Activated B cell treated with CpG ODN at 0.5 μM for 24 hours (primary cell): ENCODE results near the gene NFIA. TPM values are rescaled to one million over a fixed set of nuclear protein-coding genes. Genes with fewer than 3 reads are reported as not detected.

Experiments used
- ATAC-seq: fragments of 200-7000 bp; cut with Tn5 transposase; one replicate; pipeline ENCODE4 v1.10.0; 2021; ENCODE audit warnings: low read depth, mild to moderate bottlenecking, moderate library complexity
- CTCF ChIA-PET: fragments of 350-600 bp; sonication (Branson Sonifier 250); formaldehyde crosslinking; loops from one replicate; lab custom pipeline; 2021; ENCODE audit warnings: antibody characterized with exemption; lab: Charles Lee
- POLR2A ChIA-PET: fragments of 350-600 bp; sonication (Branson Sonifier 250); formaldehyde crosslinking; loops from one replicate; lab custom pipeline; 2021; ENCODE audit warnings: antibody characterized with exemption; lab: Charles Lee
- DNase-seq: peaks from one replicate; pipeline ENCODE4 v3.0.0; 2022
- H3K27ac Mint-ChIP-seq: one replicate; pipeline ENCODE4 v1.8.0; 2020; ENCODE audit warnings: mixed read lengths
- H3K27me3 Mint-ChIP-seq: one replicate; pipeline ENCODE4 v1.8.0; 2021; ENCODE audit warnings: mixed read lengths
- H3K36me3 Mint-ChIP-seq: one replicate; pipeline ENCODE4 v1.8.0; 2021; ENCODE audit warnings: low read depth, mixed read lengths
- H3K4me1 Mint-ChIP-seq: one replicate; pipeline ENCODE4 v1.8.0; 2021; ENCODE audit warnings: mixed read lengths
- H3K4me3 Mint-ChIP-seq: one replicate; pipeline ENCODE4 v1.8.0; 2020; ENCODE audit warnings: mild to moderate bottlenecking, mixed read lengths
- H3K9me3 Mint-ChIP-seq: one replicate; pipeline ENCODE4 v1.8.0; 2020; ENCODE audit warnings: mixed read lengths
- intact Hi-C: fragments of 100-400 bp; cut with micrococcal nuclease; formaldehyde crosslinking; loops from one replicate; pipeline ENCODE4 v1.15.1; 2024
- total RNA-seq: library from RNA; stranded (reverse); gene quantifications from 2 replicates; pipeline ENCODE4 v1.2.3, GENCODE V29; 2022
- TF ChIP-seq, protein P1 (sequence below): fragments of 200-600 bp; IDR thresholded peaks from one replicate; pipeline ENCODE4 v1.8.0; 2022; ENCODE audit warnings: antibody characterized with exemption, mild to moderate bottlenecking

The NFIA gene
- total RNA-seq, 1 donor from 2014 or later = 0.13 TPM

DNA sequence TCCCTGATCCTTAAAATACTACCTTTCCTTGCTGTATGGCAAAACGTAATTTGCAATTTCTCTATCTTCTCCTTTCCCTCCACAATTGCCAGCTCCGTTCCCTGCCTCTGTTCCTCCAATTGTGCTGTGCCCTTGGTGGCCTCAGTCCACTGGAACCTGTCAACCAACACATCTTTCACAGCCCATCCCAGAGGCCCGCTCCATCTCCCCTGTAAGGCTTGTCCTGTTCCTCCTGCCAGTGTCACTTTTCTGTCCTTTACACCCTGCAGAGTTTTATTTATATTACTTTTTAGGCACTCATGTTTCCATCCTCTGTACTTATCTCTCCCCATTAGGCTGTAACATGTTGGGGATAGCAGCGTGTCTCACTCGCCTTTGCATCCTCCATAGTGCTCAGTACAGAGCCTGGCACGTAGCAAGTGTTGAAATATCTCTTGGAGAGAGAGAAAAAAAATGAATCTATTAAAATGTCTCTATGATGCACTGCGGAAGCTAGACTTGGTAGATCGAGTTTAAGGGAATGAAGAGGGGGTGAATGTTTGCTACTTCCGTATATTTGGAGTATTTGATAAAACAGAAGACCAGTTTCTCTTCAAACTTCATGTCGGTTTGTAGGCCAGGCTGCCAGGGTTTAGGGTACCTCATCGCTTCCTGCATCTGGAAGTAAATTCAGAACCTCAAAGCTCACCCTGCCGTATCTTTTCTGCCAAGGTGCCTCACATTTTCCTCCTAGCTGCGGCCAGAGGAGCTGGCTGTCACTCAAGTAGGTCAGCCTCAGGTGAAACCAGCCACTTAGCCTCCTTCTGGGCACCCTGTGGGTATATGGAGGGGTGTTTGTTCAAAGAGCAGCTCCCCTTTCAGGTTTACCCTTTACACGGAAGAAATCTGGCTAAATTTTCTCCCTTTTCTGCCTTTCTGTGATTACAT is 338.8 kb downstream of the NFIA start:
- Mint-ChIP-seq H3K27me3 (no peaks in the 10 kb centered on the region), H3K36me3 (no peaks in the 10 kb centered on the region), H3K27ac (no peak overlapping the region), H3K4me1 (peaks cover 5% of the 10 kb centered on the region), H3K4me3 (no peak overlapping the region), H3K9me3 (no peaks in the 10 kb centered on the region)
- ATAC-seq = no peak
- TF ChIP-seq, protein P1, sequence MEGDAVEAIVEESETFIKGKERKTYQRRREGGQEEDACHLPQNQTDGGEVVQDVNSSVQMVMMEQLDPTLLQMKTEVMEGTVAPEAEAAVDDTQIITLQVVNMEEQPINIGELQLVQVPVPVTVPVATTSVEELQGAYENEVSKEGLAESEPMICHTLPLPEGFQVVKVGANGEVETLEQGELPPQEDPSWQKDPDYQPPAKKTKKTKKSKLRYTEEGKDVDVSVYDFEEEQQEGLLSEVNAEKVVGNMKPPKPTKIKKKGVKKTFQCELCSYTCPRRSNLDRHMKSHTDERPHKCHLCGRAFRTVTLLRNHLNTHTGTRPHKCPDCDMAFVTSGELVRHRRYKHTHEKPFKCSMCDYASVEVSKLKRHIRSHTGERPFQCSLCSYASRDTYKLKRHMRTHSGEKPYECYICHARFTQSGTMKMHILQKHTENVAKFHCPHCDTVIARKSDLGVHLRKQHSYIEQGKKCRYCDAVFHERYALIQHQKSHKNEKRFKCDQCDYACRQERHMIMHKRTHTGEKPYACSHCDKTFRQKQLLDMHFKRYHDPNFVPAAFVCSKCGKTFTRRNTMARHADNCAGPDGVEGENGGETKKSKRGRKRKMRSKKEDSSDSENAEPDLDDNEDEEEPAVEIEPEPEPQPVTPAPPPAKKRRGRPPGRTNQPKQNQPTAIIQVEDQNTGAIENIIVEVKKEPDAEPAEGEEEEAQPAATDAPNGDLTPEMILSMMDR = no peak
- CTCF ChIA-PET = no interaction called here
- intact Hi-C loops = no loop called here
- POLR2A ChIA-PET = interaction anchor here (0.7 kb wide), 1 partner anchor 473 kb away, joined by 4 read pairs; no protein-coding TSS in a partner anchor
- no peak for DNase-seq

DNA sequence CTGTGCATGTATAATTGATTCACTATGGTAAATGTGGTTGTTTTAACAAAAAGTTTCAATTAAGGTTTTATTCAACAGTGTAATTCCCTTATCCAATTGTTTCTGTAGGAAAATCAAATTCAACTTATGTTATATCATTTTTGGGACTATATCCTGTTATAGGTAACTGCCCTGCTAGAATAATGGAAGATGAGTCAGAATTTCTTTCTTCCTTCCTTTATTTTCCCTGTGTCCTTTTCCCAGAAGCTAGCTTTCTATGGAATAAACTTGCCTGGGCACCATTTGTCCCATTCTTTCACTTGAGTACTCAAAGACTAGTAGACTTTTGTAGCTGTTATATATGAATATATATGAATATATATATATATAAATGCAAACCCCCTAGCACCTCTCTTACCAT is 341.3 kb downstream of the NFIA start:
- TF ChIP-seq, protein P1 = no peak
- no peak for ATAC-seq
- CTCF ChIA-PET = no interaction called here
- intact Hi-C loops = no loop called here
- no peak overlapping the region for H3K27ac Mint-ChIP-seq
- no peaks in the 10 kb centered on the region for H3K27me3 Mint-ChIP-seq
- no peak overlapping the region for H3K4me3 Mint-ChIP-seq
- H3K36me3 Mint-ChIP-seq = no peaks in the 10 kb centered on the region
- no peak for DNase-seq
- POLR2A ChIA-PET = no interaction called here
- H3K4me1 Mint-ChIP-seq = peaks cover 5% of the 10 kb centered on the region
- H3K9me3 Mint-ChIP-seq = no peaks in the 10 kb centered on the region

DNA sequence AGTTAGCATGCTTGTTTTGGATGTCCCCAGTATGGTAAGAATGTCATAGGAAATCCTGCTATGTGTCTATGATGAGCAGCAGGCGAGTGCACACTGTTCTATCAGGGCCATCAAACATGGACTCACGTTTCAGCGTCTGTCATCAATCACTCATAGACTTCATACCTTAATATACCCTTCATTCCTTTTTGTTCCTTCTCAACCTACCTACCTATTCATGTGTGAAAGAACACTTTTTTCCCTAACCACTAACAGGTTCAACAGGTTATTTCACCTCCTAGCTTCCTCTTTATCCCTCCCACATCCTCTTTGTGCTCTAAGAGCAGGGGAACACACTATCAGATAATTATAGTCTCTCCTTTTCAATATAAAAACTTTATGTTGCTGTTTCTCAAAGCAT is 342.0 kb downstream of the NFIA start:
- intact Hi-C loops = no loop called here
- Mint-ChIP-seq H3K27me3 (no peaks in the 10 kb centered on the region), H3K27ac (no peak overlapping the region), H3K9me3 (no peaks in the 10 kb centered on the region), H3K4me1 (peaks cover 5% of the 10 kb centered on the region), H3K4me3 (no peak overlapping the region), H3K36me3 (no peaks in the 10 kb centered on the region)
- CTCF ChIA-PET = no interaction called here
- no peak for DNase-seq
- TF ChIP-seq, protein P1 = no peak
- POLR2A ChIA-PET = no interaction called here
- ATAC-seq = no peak

DNA sequence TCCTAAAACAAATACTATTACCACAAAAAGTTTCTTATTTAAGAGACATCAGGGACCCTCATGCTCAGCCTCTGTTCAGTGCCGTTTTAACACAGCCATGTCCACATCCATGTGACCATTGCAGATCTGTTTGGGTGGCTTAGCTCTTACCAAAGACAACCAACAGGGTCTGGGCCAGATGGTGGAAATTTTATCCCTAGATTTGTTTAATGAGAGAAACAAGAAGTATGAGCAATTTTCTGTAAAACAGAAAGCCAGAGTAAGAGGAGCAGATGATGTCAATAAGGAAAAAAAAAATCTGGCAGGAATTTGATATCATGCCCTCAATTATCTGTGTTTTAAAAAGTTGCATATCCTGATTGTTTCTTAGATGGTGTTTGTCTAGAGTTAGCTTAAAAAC is 342.7 kb downstream of the NFIA start:
- DNase-seq (no peak), ATAC-seq (no peak)
- ChIA-PET POLR2A (no interaction called here), CTCF (no interaction called here)
- TF ChIP-seq, protein P1 = no peak
- H3K9me3 Mint-ChIP-seq = no peaks in the 10 kb centered on the region
- H3K27me3 Mint-ChIP-seq = no peaks in the 10 kb centered on the region
- H3K4me1 Mint-ChIP-seq = peaks cover 5% of the 10 kb centered on the region
- H3K27ac Mint-ChIP-seq = no peak overlapping the region
- H3K4me3 Mint-ChIP-seq = no peak overlapping the region
- intact Hi-C loops = no loop called here
- H3K36me3 Mint-ChIP-seq = no peaks in the 10 kb centered on the region

DNA sequence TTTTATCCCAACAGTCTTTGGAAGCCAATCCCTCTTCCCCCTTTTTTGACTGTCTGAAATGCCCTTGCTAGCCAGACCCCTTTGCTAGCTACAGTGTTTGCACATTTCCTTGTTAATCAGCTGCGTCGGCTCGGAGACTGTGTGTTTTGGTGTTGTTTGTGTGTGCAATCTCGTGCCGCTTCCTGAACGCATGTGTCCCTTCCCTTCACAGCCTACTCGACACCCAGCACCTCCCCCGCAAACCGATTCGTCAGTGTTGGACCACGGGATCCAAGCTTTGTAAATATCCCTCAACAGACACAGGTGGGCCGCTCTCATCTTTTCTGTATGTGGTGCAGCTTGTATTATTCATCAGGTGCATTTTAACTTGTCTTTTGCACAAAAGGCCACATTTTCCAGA is 343.9 kb downstream of the NFIA start:
- Mint-ChIP-seq H3K4me3 (no peak overlapping the region), H3K36me3 (no peaks in the 10 kb centered on the region), H3K4me1 (peaks cover 5% of the 10 kb centered on the region), H3K9me3 (no peaks in the 10 kb centered on the region), H3K27ac (no peak overlapping the region), H3K27me3 (peaks cover 3% of the 10 kb centered on the region)
- intact Hi-C loops = no loop called here
- CTCF ChIA-PET = no interaction called here
- POLR2A ChIA-PET = no interaction called here
- no peak for ATAC-seq
- TF ChIP-seq, protein P1 = no peak
- DNase-seq = no peak
